ENCODE measurements around the gene ROBO2. TPM values are rescaled to one million over a fixed set of nuclear protein-coding genes. Genes with fewer than 3 reads are reported as not detected.

Gene ROBO2
- polyA plus RNA-seq, 1 of the 3 experiments (the other 2 are of a cell fraction) = not detected

- WGBS (ENCODE audit: low lambda C conversion rate) = 21% methylated on average over 4 of the region's 4 CpGs
- no peak overlapping the region for H3K27ac ChIP-seq (ENCODE audit: low read depth in 2 of 2, low read length in 1 of 2)
- no peaks in the 10 kb centered on the region for H4K20me1 ChIP-seq (ENCODE audit: insufficient read depth)
- ChIA-PET CTCF (interaction anchor here (1.0 kb wide), 1 partner anchor 32 kb away, joined by 3 read pairs; no protein-coding TSS in a partner anchor), POLR2A (no interaction called here)
- no peaks in the 10 kb centered on the region for H3K9me2 ChIP-seq
- H3K9me3 ChIP-seq = no peaks in the 10 kb centered on the region
- no peak overlapping the region for H3K4me3 ChIP-seq (ENCODE audit: low read depth in 2 of 2, low read length in 1 of 2)
- no peaks in the 10 kb centered on the region for H3K27me3 ChIP-seq (ENCODE audit: insufficient read depth)
- no peak overlapping the region for H2AFZ ChIP-seq (ENCODE audit: low read depth)
- no peak overlapping the region for H3K4me2 ChIP-seq
- TF ChIP-seq SIN3A (IDR thresholded peaks at IDR 0.05; ENCODE audit: borderline replicate concordance, low read depth, low read length) (no peak), USF2 (IDR thresholded peaks at IDR 0.05; ENCODE audit: borderline replicate concordance, low read depth, low read length) (no peak), TCF12 (IDR thresholded peaks at IDR 0.05) (no peak), RAD21 (IDR thresholded peaks at IDR 0.05; ENCODE audit: low read length) (no peak), TAF1 (IDR thresholded peaks at IDR 0.05; ENCODE audit: borderline replicate concordance, low read depth, low read length) (no peak), ELF1 (IDR thresholded peaks at IDR 0.05) (no peak), EP300 (IDR thresholded peaks at IDR 0.05; ENCODE audit: borderline replicate concordance in 1 of 2, low read depth in 1 of 2, low read length in 1 of 2) (no peak), PBX3 (IDR thresholded peaks at IDR 0.05) (no peak), CTCF (IDR thresholded peaks at IDR 0.05) (no peak)
- TF ChIP-seq, protein P1, sequence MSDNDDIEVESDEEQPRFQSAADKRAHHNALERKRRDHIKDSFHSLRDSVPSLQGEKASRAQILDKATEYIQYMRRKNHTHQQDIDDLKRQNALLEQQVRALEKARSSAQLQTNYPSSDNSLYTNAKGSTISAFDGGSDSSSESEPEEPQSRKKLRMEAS (IDR thresholded peaks at IDR 0.05; ENCODE audit: low read depth) = no peak
- no peaks in the 10 kb centered on the region for H3F3A ChIP-seq (replicated peaks; ENCODE audit: insufficient read depth)
- H3K79me2 ChIP-seq (ENCODE audit: insufficient read depth) = no peaks in the 10 kb centered on the region
- H3K36me3 ChIP-seq (replicated peaks in 1 of 2; ENCODE audit: control insufficient read depth in 1 of 2, insufficient read depth in 2 of 2, low read length in 1 of 2) = no peaks in the 10 kb centered on the region
- no peaks in the 10 kb centered on the region; a peak in 1 of 4 replicates for H3K4me1 ChIP-seq (ENCODE audit: control insufficient read depth in 1 of 2, insufficient read depth in 2 of 2, low read depth in 1 of 2, low read length in 1 of 2)
- DNase-seq = no peak
- no peak overlapping the region for H3K9ac ChIP-seq
Measured at GRCh38 chr3:77191014-77191413, 151.1 kb downstream of the ROBO2 start.

GRCh38 chr3:77191640-77192039 is 151.7 kb downstream of the ROBO2 start:
- Histone ChIP-seq H3K4me1 (ENCODE audit: control insufficient read depth in 1 of 2, insufficient read depth in 2 of 2, low read depth in 1 of 2, low read length in 1 of 2) (no peaks in the 10 kb centered on the region; a peak in 1 of 4 replicates), H3K9ac (no peak overlapping the region), H3K4me3 (ENCODE audit: low read depth in 2 of 2, low read length in 1 of 2) (no peak overlapping the region), H3K27me3 (ENCODE audit: insufficient read depth) (no peaks in the 10 kb centered on the region), H3K9me2 (no peaks in the 10 kb centered on the region), H3K27ac (ENCODE audit: low read depth in 2 of 2, low read length in 1 of 2) (no peak overlapping the region), H3F3A (replicated peaks; ENCODE audit: insufficient read depth) (no peaks in the 10 kb centered on the region), H3K36me3 (replicated peaks in 1 of 2; ENCODE audit: control insufficient read depth in 1 of 2, insufficient read depth in 2 of 2, low read length in 1 of 2) (no peaks in the 10 kb centered on the region), H3K79me2 (ENCODE audit: insufficient read depth) (no peaks in the 10 kb centered on the region), H3K4me2 (no peak overlapping the region), H2AFZ (ENCODE audit: low read depth) (no peak overlapping the region), H3K9me3 (no peaks in the 10 kb centered on the region), H4K20me1 (ENCODE audit: insufficient read depth) (no peaks in the 10 kb centered on the region)
- WGBS (ENCODE audit: low lambda C conversion rate) = 63% methylated on average over 3 of the region's 3 CpGs
- no peak for DNase-seq
- CTCF ChIA-PET = interaction anchor here (1.0 to 1.2 kb wide), 2 partner anchors 11 to 32 kb away, joined by 3 read pairs; no protein-coding TSS in a partner anchor
- POLR2A ChIA-PET = no interaction called here
- TF ChIP-seq YY1 (IDR thresholded peaks at IDR 0.05; ENCODE audit: low read depth) (no peak), MXI1 (IDR thresholded peaks at IDR 0.05; ENCODE audit: low read depth, low read length) (no peak), USF1 (IDR thresholded peaks at IDR 0.05; ENCODE audit: borderline replicate concordance, low read depth) (no peak), TCF12 (IDR thresholded peaks at IDR 0.05) (no peak), MEF2A (IDR thresholded peaks at IDR 0.05; ENCODE audit: borderline replicate concordance, low read depth) (no peak), ELF1 (IDR thresholded peaks at IDR 0.05) (no peak), JUND (IDR thresholded peaks at IDR 0.05) (no peak), TEAD4 (IDR thresholded peaks at IDR 0.05; ENCODE audit: borderline replicate concordance, insufficient read depth) (no peak), RAD21 (IDR thresholded peaks at IDR 0.05; ENCODE audit: low read length) (no peak), GATA2 (CRISPR knock-in tag; IDR thresholded peaks at IDR 0.05) (no peak), USF2 (IDR thresholded peaks at IDR 0.05; ENCODE audit: borderline replicate concordance, low read depth, low read length) (no peak), FOSL2 (IDR thresholded peaks at IDR 0.05; ENCODE audit: borderline replicate concordance, low read depth) (no peak), RCOR1 (IDR thresholded peaks at IDR 0.05; ENCODE audit: low read length) (no peak), NFIC (IDR thresholded peaks at IDR 0.05; ENCODE audit: borderline replicate concordance) (no peak), CHD2 (IDR thresholded peaks at IDR 0.05; ENCODE audit: low read length, partially characterized antibody) (no peak)

All from SK-N-SH (cell line).